Muscle layer of colon (tissue), 2 donors: ENCODE measurements around the gene GRIN1.

Experiments used
- H3K27ac ChIP-seq: one replicate; pipeline ENCODE4 v1.7.0; 2013; ENCODE audit warnings: low read depth, mild to moderate bottlenecking, low read length, moderate library complexity
- H3K27me3 ChIP-seq, 2 donors: one replicate each; pipeline ENCODE4 v1.7.0; 2013; ENCODE audit warnings: low read length in 2 of 2, mild to moderate bottlenecking in 2 of 2; ENCODE audit not compliant: insufficient read depth in 2 of 2, control insufficient read depth in 1 of 2
- H3K36me3 ChIP-seq: one replicate; pipeline ENCODE4 v1.7.0; 2013; ENCODE audit warnings: mild to moderate bottlenecking, low read length; ENCODE audit not compliant: insufficient read depth
- H3K4me1 ChIP-seq: one replicate; pipeline ENCODE4 v1.7.0; 2013; ENCODE audit warnings: mild to moderate bottlenecking, low read length; ENCODE audit not compliant: insufficient read depth
- H3K4me3 ChIP-seq, 2 donors: one replicate each; pipeline ENCODE4 v1.7.0; 2013; ENCODE audit warnings: low read length in 2 of 2, low read depth in 1 of 2, mild to moderate bottlenecking in 1 of 2, moderate library complexity in 1 of 2
- H3K9ac ChIP-seq: one replicate; pipeline ENCODE4 v1.7.0; 2013; ENCODE audit warnings: low read length
- H3K9me3 ChIP-seq: one replicate; pipeline ENCODE4 v1.7.0; 2013; ENCODE audit warnings: mild to moderate bottlenecking, low read length
- donor health status: abdominal sarcoma.
- donor health status: Adenocarcinoma of cecum.

The GRIN1 gene

GRCh38 chr9:137213160-137214060, 74.5 kb downstream of the GRIN1 start:
- Histone ChIP-seq H3K36me3 (no peaks in the 10 kb centered on the region), H3K4me3 (no peak overlapping the region), H3K9ac (no peak overlapping the region)

GRCh38 chr9:137214620-137215019, 75.7 kb downstream of the GRIN1 start:
- H3K36me3 ChIP-seq, result no peaks in the 10 kb centered on the region
- H3K4me3 ChIP-seq, result no peak overlapping the region
- H3K27me3 ChIP-seq, result no peaks in the 10 kb centered on the region
- H3K4me1 ChIP-seq, result no peaks in the 10 kb centered on the region
- H3K9me3 ChIP-seq, result no peaks in the 10 kb centered on the region
- no peak overlapping the region for H3K27ac ChIP-seq
- H3K9ac ChIP-seq, result no peak overlapping the region

More at GRCh38 chr9:137213160-137214060, 74.5 kb downstream of the GRIN1 start:
- no peak overlapping the region for H3K27ac ChIP-seq
- no peaks in the 10 kb centered on the region for H3K4me1 ChIP-seq
- no peaks in the 10 kb centered on the region for H3K9me3 ChIP-seq
- no peaks in the 10 kb centered on the region for H3K27me3 ChIP-seq

DNA sequence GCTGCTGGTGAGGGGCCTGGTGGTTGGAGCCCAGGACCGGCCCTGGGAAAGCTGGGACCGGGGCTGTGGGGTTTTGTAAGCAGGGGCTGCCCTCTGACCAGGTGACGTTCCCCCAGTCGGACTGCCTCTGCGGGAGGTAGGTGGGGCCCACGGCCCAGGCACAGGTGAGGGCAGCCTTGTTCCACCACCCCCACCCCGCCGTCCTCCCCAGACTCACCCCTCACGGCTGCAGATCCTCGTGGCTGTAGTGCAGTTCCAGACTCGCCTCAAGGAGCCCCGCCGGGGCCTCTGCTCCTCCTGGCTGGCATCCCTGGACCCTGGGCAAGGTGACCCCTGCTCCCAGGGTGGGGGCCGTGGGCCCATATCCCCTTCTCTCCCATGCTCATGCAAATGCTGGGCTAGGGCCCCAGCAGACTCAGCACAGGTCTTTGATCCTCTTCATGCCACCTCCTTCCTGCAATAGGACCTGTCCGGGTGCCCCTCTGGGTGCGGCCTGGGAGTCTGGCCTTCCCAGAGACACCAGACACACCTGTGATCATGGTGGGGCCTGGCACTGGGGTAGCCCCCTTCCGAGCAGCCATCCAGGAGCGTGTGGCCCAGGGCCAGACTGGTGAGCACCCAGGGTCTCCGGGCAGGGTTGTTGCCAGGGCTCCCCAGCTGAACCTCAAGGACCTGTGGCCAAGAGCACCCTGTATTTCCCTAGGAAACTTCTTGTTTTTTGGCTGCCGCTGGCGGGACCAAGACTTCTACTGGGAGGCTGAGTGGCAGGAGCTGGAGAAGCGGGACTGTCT, 76.4 kb downstream of the GRIN1 start:
- no peaks in the 10 kb centered on the region for H3K9me3 ChIP-seq
- H3K4me1 ChIP-seq, result no peaks in the 10 kb centered on the region
- H3K36me3 ChIP-seq, result no peaks in the 10 kb centered on the region
- H3K27me3 ChIP-seq, result no peaks in the 10 kb centered on the region
- no peak overlapping the region for H3K4me3 ChIP-seq
- no peak overlapping the region for H3K9ac ChIP-seq
- no peak overlapping the region for H3K27ac ChIP-seq

GRCh38 chr9:137216188-137216965, 77.4 kb downstream of the GRIN1 start:
- H3K4me3 ChIP-seq, result no peak overlapping the region
- H3K36me3 ChIP-seq, result no peaks in the 10 kb centered on the region
- H3K4me1 ChIP-seq, result no peaks in the 10 kb centered on the region
- no peak overlapping the region for H3K27ac ChIP-seq
- H3K27me3 ChIP-seq, result no peaks in the 10 kb centered on the region
- no peak overlapping the region for H3K9ac ChIP-seq
- no peaks in the 10 kb centered on the region for H3K9me3 ChIP-seq

DNA sequence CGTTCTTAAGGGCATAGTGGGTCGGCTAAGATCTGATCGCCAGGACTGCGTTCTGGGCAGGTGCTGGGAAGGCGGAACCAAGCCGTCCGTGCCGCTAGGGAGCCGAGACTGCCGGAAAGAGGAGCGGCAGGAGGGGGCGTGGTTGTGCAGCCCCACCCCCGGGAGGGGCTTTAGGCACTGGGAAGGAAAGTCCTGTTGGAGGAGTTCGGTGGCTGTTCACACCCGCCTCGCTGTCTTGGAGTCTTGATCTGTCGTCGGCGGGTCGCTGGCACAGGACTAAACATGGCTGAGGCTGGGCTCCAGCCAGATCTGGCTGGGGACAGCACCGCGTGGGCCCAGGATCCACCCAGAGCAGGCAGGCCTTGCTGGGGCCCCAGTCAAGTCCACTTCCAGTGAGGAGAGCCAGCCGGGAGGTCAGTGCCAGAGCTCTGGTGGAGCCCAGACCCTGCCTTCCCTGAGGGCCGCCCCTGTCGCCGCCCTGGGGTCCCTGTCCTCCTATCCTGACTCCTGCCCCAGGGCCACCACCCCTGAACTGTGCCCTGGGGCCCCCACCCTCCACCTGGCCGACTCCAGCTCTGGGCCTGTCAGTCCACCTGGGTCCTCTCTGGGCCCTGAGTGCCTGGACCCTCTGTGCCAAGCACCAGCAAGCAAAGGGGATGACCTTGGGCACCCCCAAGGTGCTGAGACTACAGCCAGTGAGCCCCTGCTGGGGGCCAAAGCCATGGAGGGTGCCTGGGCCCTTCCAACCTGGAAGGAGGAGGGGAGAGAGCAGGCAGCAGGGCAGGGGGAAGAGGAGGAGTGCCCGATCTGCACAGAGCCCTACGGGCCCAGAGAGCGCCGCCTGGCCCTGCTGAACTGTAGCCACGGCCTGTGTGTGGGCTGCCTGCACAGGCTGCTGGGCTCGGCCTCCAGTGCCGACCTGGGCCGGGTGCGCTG, 78.6 kb downstream of the GRIN1 start:
- H3K27ac ChIP-seq, result no peak overlapping the region

GRCh38 chr9:137218212-137218753, 79.3 kb downstream of the GRIN1 start:
- no peak overlapping the region for H3K27ac ChIP-seq
- H3K9ac ChIP-seq, result no peak overlapping the region
- H3K27me3 ChIP-seq, result no peaks in the 10 kb centered on the region
- no peaks in the 10 kb centered on the region for H3K4me1 ChIP-seq
- no peaks in the 10 kb centered on the region for H3K9me3 ChIP-seq
- no peaks in the 10 kb centered on the region for H3K36me3 ChIP-seq
- H3K4me3 ChIP-seq, result no peak overlapping the region

More for the DNA sequence above, 78.6 kb downstream of the GRIN1 start:
- no peaks in the 10 kb centered on the region for H3K4me1 ChIP-seq
- H3K9ac ChIP-seq, result no peak overlapping the region
- H3K4me3 ChIP-seq, result no peak overlapping the region
- H3K9me3 ChIP-seq, result no peaks in the 10 kb centered on the region
- H3K27me3 ChIP-seq, result no peaks in the 10 kb centered on the region
- H3K36me3 ChIP-seq, result no peaks in the 10 kb centered on the region
